ACHN (cell line): ENCODE data around the gene DHX36.

Source experiments
- DNase-seq: peaks from one replicate; pipeline ENCODE4 v3.0.0-alpha.2; 2015
- in situ Hi-C: cut with HindIII; loops from 2 replicates; pipeline ENCODE4 v1.10.0; 2017; ENCODE audit warnings: low sequenced_read_pairs, low pct_ligation_motif_present, low pct_unique_long_range_greater_than_20kb

The DHX36 gene, protein sequence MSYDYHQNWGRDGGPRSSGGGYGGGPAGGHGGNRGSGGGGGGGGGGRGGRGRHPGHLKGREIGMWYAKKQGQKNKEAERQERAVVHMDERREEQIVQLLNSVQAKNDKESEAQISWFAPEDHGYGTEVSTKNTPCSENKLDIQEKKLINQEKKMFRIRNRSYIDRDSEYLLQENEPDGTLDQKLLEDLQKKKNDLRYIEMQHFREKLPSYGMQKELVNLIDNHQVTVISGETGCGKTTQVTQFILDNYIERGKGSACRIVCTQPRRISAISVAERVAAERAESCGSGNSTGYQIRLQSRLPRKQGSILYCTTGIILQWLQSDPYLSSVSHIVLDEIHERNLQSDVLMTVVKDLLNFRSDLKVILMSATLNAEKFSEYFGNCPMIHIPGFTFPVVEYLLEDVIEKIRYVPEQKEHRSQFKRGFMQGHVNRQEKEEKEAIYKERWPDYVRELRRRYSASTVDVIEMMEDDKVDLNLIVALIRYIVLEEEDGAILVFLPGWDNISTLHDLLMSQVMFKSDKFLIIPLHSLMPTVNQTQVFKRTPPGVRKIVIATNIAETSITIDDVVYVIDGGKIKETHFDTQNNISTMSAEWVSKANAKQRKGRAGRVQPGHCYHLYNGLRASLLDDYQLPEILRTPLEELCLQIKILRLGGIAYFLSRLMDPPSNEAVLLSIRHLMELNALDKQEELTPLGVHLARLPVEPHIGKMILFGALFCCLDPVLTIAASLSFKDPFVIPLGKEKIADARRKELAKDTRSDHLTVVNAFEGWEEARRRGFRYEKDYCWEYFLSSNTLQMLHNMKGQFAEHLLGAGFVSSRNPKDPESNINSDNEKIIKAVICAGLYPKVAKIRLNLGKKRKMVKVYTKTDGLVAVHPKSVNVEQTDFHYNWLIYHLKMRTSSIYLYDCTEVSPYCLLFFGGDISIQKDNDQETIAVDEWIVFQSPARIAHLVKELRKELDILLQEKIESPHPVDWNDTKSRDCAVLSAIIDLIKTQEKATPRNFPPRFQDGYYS

GRCh38 chr3:154323891-154324738 is at the start of gene DHX36:
DHX36 (minus strand) TSS chr3:154324487; CDS start chr3:154324416, 71 bp downstream.
- DNase-seq, result peak; percentile 86
- in situ Hi-C loops, result no loop called here

DNA sequence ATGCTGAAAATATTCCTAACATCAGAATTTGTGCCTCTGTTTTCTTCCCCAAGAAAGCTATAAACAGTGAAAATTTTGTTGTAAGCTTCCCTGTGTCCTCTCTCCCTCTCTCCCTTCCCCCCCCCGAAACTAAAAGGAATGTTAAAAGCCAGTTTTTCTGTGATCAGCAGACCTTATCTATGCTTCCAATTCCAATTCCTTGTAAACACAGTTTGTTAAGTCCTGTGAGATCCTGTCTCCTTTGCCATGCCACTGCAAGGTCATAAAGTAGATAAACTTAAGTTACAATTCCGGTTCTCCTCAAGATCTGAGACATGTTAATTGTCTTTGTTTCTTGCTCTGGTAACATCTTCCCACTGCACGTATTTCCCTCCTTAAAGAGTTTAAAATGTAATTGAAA is 42.9 kb upstream of the DHX36 start:
- in situ Hi-C loops, result no loop called here
- no peak for DNase-seq

- in situ Hi-C loops, result no loop called here
- no peak for DNase-seq
Observed at GRCh38 chr3:154364849-154365248, 40.6 kb upstream of the DHX36 start.

DNA sequence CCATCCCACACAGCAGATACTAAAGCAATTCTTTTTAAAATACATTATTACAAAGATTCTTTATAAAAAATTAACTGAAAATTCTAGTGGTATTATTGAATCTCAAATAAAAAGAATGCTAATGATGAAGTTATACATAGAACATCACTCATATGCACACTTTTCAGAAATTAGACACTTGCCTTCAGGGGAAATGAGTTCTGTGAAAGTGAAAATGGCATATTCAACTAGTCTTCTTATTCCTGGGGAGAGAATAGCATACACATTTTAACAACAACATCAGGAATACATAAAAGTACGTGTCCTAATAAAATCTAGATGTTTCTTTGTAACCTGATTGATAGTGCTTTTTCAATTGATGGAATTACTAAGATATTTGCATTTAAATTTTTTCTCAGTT is 36.8 kb upstream of the DHX36 start:
- in situ Hi-C loops, result no loop called here
- DNase-seq, result no peak

- no peak for DNase-seq
- in situ Hi-C loops, result no loop called here
Observed at GRCh38 chr3:154356009-154356408, 31.7 kb upstream of the DHX36 start.

DNA sequence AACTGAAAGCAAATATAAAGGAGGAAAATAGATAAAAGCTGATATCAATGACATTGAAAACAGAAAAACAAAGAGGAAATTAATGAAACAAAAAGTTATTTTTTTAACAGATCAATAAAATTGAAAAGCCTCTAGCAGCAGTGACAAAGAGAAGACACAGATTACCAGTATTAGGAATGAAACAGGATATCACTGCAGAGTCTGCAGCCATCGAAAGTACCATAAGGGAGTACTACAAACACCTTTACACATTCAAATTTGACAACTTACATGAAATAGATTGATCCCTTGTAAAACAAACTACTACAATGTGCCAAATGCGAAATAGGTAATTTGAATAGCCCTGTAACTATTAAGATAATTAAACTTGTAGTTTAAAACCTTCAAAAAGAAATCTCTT is 24.9 kb upstream of the DHX36 start:
- DNase-seq, result no peak
- in situ Hi-C loops, result no loop called here

DNA sequence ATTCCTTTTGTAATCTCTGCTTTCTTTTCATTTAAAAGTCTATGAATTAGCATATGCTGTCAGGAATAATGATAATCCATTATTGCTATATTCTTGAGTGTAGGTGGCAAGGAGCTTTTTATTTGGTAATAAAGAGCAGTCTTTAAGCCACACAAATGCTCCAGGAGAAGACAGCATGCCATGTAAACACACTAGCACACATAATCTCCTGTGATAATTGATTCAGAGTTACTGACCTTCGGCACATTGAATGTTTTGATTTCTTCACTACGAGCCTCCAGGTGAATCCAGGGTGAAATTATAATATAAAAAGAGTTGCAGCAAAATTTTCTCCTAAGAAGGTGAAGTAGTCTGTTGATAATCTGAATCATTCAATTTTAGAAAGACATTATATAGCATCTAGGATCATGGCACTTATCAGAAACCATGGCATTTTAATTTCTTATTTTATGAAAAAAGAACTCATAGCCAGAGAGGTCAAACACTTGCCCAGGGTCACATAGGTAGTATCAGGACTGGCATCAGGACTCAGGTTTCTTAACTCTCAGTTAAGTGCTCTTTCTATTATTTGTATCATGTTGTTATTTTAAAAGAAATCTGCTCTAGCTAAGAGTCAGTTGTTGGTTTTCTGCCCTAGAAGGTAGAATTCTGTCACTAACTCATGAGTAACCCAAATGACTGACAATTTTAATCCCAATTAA is 21.3 kb upstream of the DHX36 start:
- DNase-seq, result no peak
- in situ Hi-C loops, result no loop called here

DNA sequence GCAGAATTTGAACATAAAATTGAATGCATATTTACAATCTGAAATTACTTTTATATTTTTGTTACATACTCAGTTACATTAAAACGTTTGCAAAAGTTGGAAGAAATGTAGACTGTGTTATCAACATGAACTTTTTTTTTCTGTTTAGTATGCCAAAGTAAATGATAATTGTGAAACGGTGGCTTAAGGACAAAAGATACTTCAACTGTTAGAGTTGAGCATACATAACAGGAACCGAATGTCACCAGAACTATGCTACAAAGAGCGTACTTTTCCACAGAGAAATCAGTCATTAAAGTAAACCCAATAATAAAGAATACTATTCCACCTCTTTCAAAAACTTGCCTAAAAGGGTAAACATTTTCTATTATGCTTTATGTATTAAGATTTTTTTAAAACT is 14.3 kb upstream of the DHX36 start:
- in situ Hi-C loops, result no loop called here

GRCh38 chr3:154338008-154338407 is 13.7 kb upstream of the DHX36 start:
- DNase-seq, result no peak
- in situ Hi-C loops, result no loop called here

More for the DNA sequence above, 14.3 kb upstream of the DHX36 start:
- no peak for DNase-seq

GRCh38 chr3:154334973-154335420 is 10.7 kb upstream of the DHX36 start:
- in situ Hi-C loops, result no loop called here
- DNase-seq, result peak; percentile 48

- in situ Hi-C loops, result no loop called here
- no peak for DNase-seq
Observed at GRCh38 chr3:154327871-154328270, 3.6 kb upstream of the DHX36 start.

DNA sequence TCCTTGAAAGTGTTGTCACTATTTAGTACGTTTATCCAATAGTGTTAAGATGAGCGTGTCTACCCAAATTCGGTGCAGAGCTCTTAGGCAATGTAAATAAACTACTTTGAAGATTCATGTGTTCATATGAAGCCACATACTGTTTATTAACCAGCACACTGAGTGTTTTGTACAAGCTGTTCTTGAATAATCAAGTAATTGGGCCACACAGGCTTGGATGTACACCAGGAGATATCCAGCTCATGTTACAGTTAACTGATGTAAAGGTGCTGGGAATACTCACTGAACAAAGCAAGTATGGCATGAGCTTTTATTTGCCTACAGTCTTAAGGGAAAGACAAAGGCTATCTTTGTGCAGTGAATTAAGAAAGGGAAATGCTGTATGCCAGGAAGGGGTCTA is 632 bp upstream of the DHX36 start:
- in situ Hi-C loops, result no loop called here
- DNase-seq, result no peak

DNA sequence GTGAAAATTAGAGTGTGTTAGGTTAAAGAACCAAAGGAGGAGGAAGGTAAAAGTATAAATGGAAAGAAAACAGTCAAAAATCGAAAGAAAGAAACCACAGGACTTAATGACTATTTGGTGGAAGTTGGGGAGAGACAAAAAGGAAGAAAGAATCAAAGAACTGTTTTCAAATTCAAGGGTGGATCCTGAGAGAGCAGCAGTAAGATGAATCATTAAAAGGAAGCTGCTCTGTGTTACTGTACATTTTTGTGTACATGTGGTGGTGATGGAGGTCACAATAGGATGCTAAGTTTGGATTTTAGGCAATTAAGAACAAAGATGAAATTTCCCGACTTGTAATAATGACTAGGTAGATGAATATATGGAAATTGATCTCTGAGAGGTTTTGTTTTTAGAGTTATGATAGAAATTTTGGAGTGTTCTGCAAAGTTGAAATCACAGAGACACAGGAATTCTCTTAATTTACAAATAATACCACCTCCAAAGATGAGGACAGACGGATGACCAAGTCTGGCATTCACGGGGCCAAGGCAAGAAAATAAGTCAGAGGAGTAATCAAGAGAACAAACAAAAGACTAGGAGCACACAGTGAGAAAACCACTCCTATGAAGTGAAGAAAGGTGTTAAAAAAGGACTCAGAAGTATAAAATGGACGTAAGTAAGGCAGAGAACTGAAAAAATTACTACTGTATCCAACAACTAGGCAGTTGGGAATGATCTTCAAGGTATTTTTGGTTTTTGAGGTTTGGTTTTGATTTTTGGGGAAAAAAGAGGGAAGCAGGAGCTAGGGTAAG is 7.1 kb downstream of the DHX36 start:
- DNase-seq, result no peak
- in situ Hi-C loops, result no loop called here

- in situ Hi-C loops, result no loop called here
- DNase-seq, result no peak
Observed at GRCh38 chr3:154314152-154314551, 10.1 kb downstream of the DHX36 start.

DNA sequence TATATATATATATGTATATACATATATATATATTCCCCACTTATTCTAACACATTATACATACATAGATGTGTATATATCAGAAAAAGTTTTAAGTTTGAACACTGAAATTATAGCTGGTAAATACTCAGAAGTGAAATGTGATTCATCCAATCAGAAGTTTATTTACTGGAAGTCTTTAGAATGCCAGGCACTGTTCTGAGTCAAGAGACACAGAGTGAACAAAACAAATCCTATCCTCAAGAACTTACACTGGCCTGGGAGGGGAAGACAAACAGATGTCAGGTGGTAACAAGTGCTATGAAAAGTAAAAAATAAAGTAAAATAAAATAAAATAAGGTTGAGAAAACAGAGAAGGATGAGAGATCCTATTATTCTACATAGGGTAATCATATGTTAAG is 13.4 kb downstream of the DHX36 start:
- in situ Hi-C loops, result no loop called here
- DNase-seq, result no peak

DNA sequence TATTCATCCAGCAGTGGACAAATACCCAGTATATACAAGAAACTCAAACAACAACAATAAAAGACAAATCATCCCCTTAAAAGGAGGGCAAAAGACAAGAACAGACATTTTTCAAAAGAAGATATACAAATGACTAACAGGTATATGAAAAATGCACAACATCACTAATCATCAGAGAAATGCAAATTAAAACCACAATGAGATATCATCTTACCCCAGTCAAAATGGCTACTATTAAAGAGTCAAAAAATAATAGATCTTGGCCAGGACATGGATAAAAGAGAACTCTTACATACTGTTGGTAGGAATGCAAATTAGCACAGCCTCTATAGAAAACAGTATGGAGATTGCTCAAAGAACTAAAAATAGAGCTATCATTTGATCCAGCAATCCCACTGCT is 16.9 kb downstream of the DHX36 start:
- in situ Hi-C loops, result no loop called here

GRCh38 chr3:154304936-154305335 is 19.4 kb downstream of the DHX36 start:
- no peak for DNase-seq
- in situ Hi-C loops, result no loop called here

More for the DNA sequence above, 16.9 kb downstream of the DHX36 start:
- DNase-seq, result no peak
